Erythroblast (primary cell): ENCODE measurements around the gene GPR18.

Source experiments
- GATA1 ChIP-seq: IDR thresholded peaks from 2 replicates; pipeline ENCODE4 v1.6.1; 2011; ENCODE audit warnings: low read depth, mild to moderate bottlenecking, control low read depth, low read length, moderate library complexity
- POLR2A ChIP-seq: IDR thresholded peaks from 2 replicates; pipeline ENCODE4 v1.6.1; 2011; ENCODE audit warnings: mild to moderate bottlenecking, low read length

GRCh38 chr13:99261059-99261458 is 2.9 kb upstream of the GPR18 start:
- TF ChIP-seq POLR2A: no peak
- TF ChIP-seq GATA1: no peak
